SK-N-SH (cell line): ENCODE measurements around the gene PCNX1. TPM values are rescaled to one million over a fixed set of nuclear protein-coding genes. Genes with fewer than 3 reads are reported as not detected.
"Not testable (repeated sequence)": the region's sequence is repeated elsewhere in the genome, so short reads cannot be mapped to it uniquely, and the experiment has no call there.

Experiments
- CTCF ChIA-PET: fragments of 300-600, 350-600 bp; formaldehyde crosslinking; extraction: SDS; loops from one replicate; lab custom pipeline; 2021; lab: Yijun Ruan, JAX
- POLR2A ChIA-PET: fragments of 350-600 bp; sonication (Branson Sonifier 250); formaldehyde crosslinking; extraction: SDS; loops from one replicate; lab custom pipeline; 2020; ENCODE audit warnings: antibody characterized with exemption, inconsistent platforms; lab: Yijun Ruan, JAX
- DNase-seq: peaks from one replicate; pipeline ENCODE4 v3.0.0; 2012
- H2AFZ ChIP-seq: fragments of 200-600 bp; sonication (generic); 2 replicates; pipeline ENCODE4 v1.8.1; 2016; ENCODE audit warnings: antibody characterized with exemption, mild to moderate bottlenecking, low read depth
- H3F3A ChIP-seq: fragments of 200-600 bp; sonication (generic); replicated peaks from 2 replicates; pipeline ENCODE3; 2016; ENCODE audit warnings: antibody characterized with exemption, mild to moderate bottlenecking; ENCODE audit not compliant: insufficient read depth
- H3K27ac ChIP-seq, 2 experiments: fragments of 200-500 bp in 1 of 2; fragments of 200-600 bp in 1 of 2; sonication (Bioruptor generic) in 1 of 2; sonication (generic), shearing (Covaris generic) in 1 of 2; 2 replicates each; pipeline versions ENCODE4 v1.5.1 to v1.6.1; 2014 to 2016; ENCODE audit warnings: low read depth in 2 of 2, inconsistent platforms in 1 of 2, low read length in 1 of 2, mild to moderate bottlenecking in 1 of 2, mixed read lengths in 1 of 2
- H3K27me3 ChIP-seq: fragments of 200-600 bp; sonication (generic), shearing (Covaris generic); 2 replicates; pipeline ENCODE4 v1.6.1; 2016; ENCODE audit warnings: mixed run types; ENCODE audit not compliant: insufficient read depth
- H3K36me3 ChIP-seq, 2 experiments: fragments of 200-500 bp in 1 of 2; fragments of 200-600 bp in 1 of 2; sonication (Bioruptor generic) in 1 of 2; sonication (generic) in 1 of 2; replicated peaks in 1 of 2; 2 replicates each; pipeline versions ENCODE3 to v1.5.1; 2014 to 2016; ENCODE audit warnings: low read length in 1 of 2, mild to moderate bottlenecking in 1 of 2; ENCODE audit not compliant: insufficient read depth in 2 of 2, control insufficient read depth in 1 of 2
- H3K4me1 ChIP-seq, 2 experiments: fragments of 200-500 bp in 1 of 2; fragments of 200-600 bp in 1 of 2; sonication (Bioruptor generic) in 1 of 2; sonication (generic), shearing (Covaris generic) in 1 of 2; 2 replicates each; pipeline versions ENCODE4 v1.5.1 to v1.6.1; 2014 to 2016; ENCODE audit warnings: low read depth in 1 of 2, low read length in 1 of 2, mixed run types in 1 of 2; ENCODE audit not compliant: insufficient read depth in 2 of 2, control insufficient read depth in 1 of 2
- H3K4me2 ChIP-seq: fragments of 200-600 bp; sonication (generic), shearing (Covaris generic); 2 replicates; pipeline ENCODE4 v1.6.1; 2017; ENCODE audit warnings: mixed run types
- H3K4me3 ChIP-seq, 2 experiments: fragments of 200-500 bp in 1 of 2; fragments of 200-600 bp in 1 of 2; sonication (Bioruptor generic) in 1 of 2; sonication (generic), shearing (Covaris generic) in 1 of 2; 2 replicates each; pipeline versions ENCODE4 v1.5.1 to v1.8.1; 2014 to 2016; ENCODE audit warnings: low read depth in 2 of 2, inconsistent platforms in 1 of 2, low read length in 1 of 2, mild to moderate bottlenecking in 1 of 2, mixed read lengths in 1 of 2, moderate library complexity in 1 of 2
- H3K79me2 ChIP-seq: fragments of 200-600 bp; sonication (generic); 2 replicates; pipeline ENCODE4 v1.8.1; 2017; ENCODE audit warnings: mild to moderate bottlenecking; ENCODE audit not compliant: insufficient read depth
- H3K9ac ChIP-seq: fragments of 200-600 bp; sonication (generic); 2 replicates; pipeline ENCODE4 v1.6.1; 2017; ENCODE audit warnings: mixed run types
- H3K9me2 ChIP-seq: fragments of 200-600 bp; sonication (generic); 2 replicates; pipeline ENCODE4 v1.6.1; 2017; ENCODE audit warnings: mixed run types
- H3K9me3 ChIP-seq: fragments of 200-600 bp; sonication (generic); 2 replicates; pipeline ENCODE4 v1.6.1; 2017; ENCODE audit warnings: mixed run types, mild to moderate bottlenecking, moderate library complexity
- H4K20me1 ChIP-seq: fragments of 200-600 bp; sonication (generic); 2 replicates; pipeline ENCODE4 v1.6.1; 2017; ENCODE audit warnings: mild to moderate bottlenecking, mixed run types; ENCODE audit not compliant: insufficient read depth
- EP300 ChIP-seq, 2 experiments: IDR thresholded peaks; 2 replicates each; pipeline versions ENCODE4 v1.4.0 to v1.6.1; 2012; ENCODE audit warnings: borderline replicate concordance in 1 of 2, low read depth in 1 of 2, low read length in 1 of 2
- GATA2 ChIP-seq: sonication (generic); formaldehyde crosslinking; IDR thresholded peaks from 2 replicates; pipeline ENCODE4 v1.5.0; 2020; ENCODE audit warnings: mild to moderate bottlenecking, missing genetic modification reagents
- MEF2A ChIP-seq: IDR thresholded peaks from 2 replicates; pipeline ENCODE4 v1.4.0; 2012; ENCODE audit warnings: low read depth, borderline replicate concordance
- RAD21 ChIP-seq: IDR thresholded peaks from 2 replicates; pipeline ENCODE4 v1.6.1; 2012; ENCODE audit warnings: mild to moderate bottlenecking, low read length
- SIN3A ChIP-seq: IDR thresholded peaks from 2 replicates; pipeline ENCODE4 v1.6.1; 2012; ENCODE audit warnings: low read depth, mild to moderate bottlenecking, low read length, moderate library complexity, borderline replicate concordance
- TAF1 ChIP-seq: IDR thresholded peaks from 2 replicates; pipeline ENCODE4 v1.6.1; 2012; ENCODE audit warnings: low read depth, mild to moderate bottlenecking, low read length, moderate library complexity, borderline replicate concordance
- TCF12 ChIP-seq: IDR thresholded peaks from 2 replicates; pipeline ENCODE4 v1.4.0; 2012
- YY1 ChIP-seq: IDR thresholded peaks from 2 replicates; pipeline ENCODE4 v1.4.0; 2012; ENCODE audit warnings: low read depth, mild to moderate bottlenecking
- WGBS: methylation state at CpG from one replicate; pipeline ENCODE4 v1.1.6; 2017; ENCODE audit warnings: low lambda C conversion rate; 5-methylcytosine and 5-hydroxymethylcytosine counted together
- polyA plus RNA-seq, 3 experiments: library from polyadenylated mRNA; depleted of rRNA; stranded (reverse); fragments of >200 nt; gene quantifications; 2 replicates each; pipeline ENCODE4 v1.2.3, GENCODE V29; 2012
- TF ChIP-seq, protein P1 (sequence below): fragments of 150-350 bp; IDR thresholded peaks from 2 replicates; pipeline ENCODE4 v1.6.1; 2017; ENCODE audit warnings: antibody characterized with exemption, low read length, low read depth, borderline replicate concordance
- TF ChIP-seq, protein P2 (sequence below): IDR thresholded peaks from 2 replicates; pipeline ENCODE4 v1.6.1; 2012; ENCODE audit warnings: mild to moderate bottlenecking, low read depth, low read length, moderate library complexity
- TF ChIP-seq, protein P3 (sequence below): IDR thresholded peaks from 2 replicates; pipeline ENCODE4 v1.4.0; 2012; ENCODE audit warnings: low read depth

PCNX1 gene
- polyA plus RNA-seq, 1 of the 3 experiments (the other 2 are of a cell fraction) = 9.4 TPM

DNA sequence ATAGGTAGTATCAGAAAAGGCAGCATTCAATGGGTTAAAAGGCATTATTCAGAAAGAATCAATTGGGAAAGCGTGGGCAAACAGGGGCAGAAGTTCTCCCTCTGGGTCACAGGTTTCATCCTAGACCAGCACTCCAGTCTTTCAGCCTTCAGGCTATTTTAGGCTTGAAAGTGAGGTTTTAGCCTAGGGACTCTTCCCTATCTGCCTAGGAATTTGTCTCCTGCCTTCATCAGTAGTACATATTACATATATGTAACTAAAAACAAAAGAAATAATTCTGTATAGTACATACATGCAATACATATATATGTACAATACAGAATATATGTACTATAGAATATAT lies 34.6 kb upstream of the PCNX1 start:
- no peak overlapping the region for H3K9ac ChIP-seq
- H3K9me3 ChIP-seq = 0 out of 2 replicates have a peak, but pooled peaks cover 4% of the 10 kb centered on the region
- no peaks in the 10 kb centered on the region for H3K27me3 ChIP-seq
- no peak overlapping the region; the same call in 1 of the 2 replicates for H2AFZ ChIP-seq
- no peaks in the 10 kb centered on the region for H3K9me2 ChIP-seq
- POLR2A ChIA-PET = no interaction called here
- no peaks in the 10 kb centered on the region for H3K4me1 ChIP-seq
- no peaks in the 10 kb centered on the region for H4K20me1 ChIP-seq
- no peaks in the 10 kb centered on the region for H3K79me2 ChIP-seq
- 90% methylated on average over 1 of the region's 1 CpG for WGBS
- CTCF ChIA-PET = no interaction called here
- no peaks in the 10 kb centered on the region for H3K36me3 ChIP-seq
- no peak overlapping the region for H3K4me2 ChIP-seq
- no peak overlapping the region for H3K4me3 ChIP-seq
- H3F3A ChIP-seq = no peaks in the 10 kb centered on the region
- no peak overlapping the region for H3K27ac ChIP-seq
- TF ChIP-seq YY1 (no peak), TCF12 (no peak), RAD21 (no peak), MEF2A (no peak)
- TF ChIP-seq, protein P1, sequence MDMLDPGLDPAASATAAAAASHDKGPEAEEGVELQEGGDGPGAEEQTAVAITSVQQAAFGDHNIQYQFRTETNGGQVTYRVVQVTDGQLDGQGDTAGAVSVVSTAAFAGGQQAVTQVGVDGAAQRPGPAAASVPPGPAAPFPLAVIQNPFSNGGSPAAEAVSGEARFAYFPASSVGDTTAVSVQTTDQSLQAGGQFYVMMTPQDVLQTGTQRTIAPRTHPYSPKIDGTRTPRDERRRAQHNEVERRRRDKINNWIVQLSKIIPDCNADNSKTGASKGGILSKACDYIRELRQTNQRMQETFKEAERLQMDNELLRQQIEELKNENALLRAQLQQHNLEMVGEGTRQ = no peak
- DNase-seq = no peak

DNA sequence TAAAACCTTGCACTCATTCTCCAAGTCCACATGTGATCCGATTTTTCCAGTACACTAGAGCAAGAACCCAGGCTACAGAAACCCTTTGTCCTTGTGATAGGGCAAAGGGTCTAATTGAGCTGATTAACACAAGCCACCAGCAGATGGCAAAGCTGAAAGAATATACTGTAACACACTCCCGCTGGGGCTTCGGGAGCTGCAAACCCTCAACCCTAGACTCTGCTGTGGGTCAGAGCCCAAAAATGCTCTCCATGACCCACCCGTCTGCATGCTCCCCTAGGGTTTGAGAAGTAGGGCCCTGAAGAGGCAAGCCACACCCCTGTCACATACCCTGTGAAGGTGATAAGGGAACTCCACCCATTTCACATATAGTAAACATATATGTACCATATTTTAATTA lies 33.6 kb upstream of the PCNX1 start:
- POLR2A ChIA-PET = no interaction called here
- 58% methylated on average over 4 of the region's 4 CpGs for WGBS

DNA sequence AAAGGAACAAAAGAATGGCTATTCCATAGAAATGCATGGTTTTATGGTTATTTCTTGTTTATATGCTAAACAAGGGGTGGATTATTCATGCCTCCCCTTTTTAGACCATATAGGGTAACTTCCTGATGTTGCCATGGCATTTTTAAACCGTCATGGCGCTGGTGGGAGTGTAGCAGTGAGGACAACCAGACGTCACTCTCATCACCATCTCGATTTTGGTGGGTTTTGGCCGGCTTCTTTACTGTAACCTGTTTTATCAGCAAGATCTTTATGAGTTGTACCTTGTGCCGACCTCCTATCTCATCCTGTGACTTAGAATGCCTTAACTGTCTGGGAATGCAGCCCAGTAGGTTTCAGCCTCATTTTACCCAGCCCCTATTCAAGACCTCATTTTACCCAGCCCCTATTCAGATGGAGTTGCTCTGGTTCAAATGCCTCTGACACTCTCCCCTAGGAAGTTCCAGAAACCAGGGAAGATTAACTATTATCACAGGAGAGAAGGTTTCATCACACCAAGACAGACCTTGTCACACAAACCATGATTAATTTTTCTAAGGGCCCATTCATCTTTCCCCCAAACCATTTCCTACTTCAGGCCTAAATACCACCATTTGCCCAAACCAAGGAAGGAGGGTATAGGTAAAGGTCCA lies 31.3 kb upstream of the PCNX1 start:
- H3K27ac ChIP-seq, H3K4me2 ChIP-seq, H3K9ac ChIP-seq, H3K27me3 ChIP-seq, H4K20me1 ChIP-seq, H3K36me3 ChIP-seq, H2AFZ ChIP-seq, H3K9me2 ChIP-seq, H3K9me3 ChIP-seq, H3K79me2 ChIP-seq, DNase-seq, H3F3A ChIP-seq, POLR2A ChIA-PET, H3K4me3 ChIP-seq, H3K4me1 ChIP-seq: not testable (repeated sequence)
- WGBS = 46% methylated on average over 6 of the region's 6 CpGs
- CTCF ChIA-PET = interaction anchor here (1.0 kb wide), 1 partner anchor 30 kb away, joined by 4 read pairs; no protein-coding TSS in a partner anchor

More for the DNA sequence above, 33.6 kb upstream of the PCNX1 start:
- Histone ChIP-seq H3K9me2 (no peaks in the 10 kb centered on the region), H3K4me3 (no peak overlapping the region), H3K9me3 (no peaks in the 10 kb centered on the region), H4K20me1 (no peaks in the 10 kb centered on the region), H2AFZ (no peak overlapping the region), H3K36me3 (no peaks in the 10 kb centered on the region), H3F3A (no peaks in the 10 kb centered on the region), H3K4me2 (no peak overlapping the region), H3K27ac (no peak overlapping the region), H3K27me3 (no peaks in the 10 kb centered on the region), H3K9ac (no peak overlapping the region), H3K79me2 (no peaks in the 10 kb centered on the region), H3K4me1 (no peaks in the 10 kb centered on the region; a peak in 1 of 4 replicates)
- no peak for DNase-seq
- CTCF ChIA-PET = no interaction called here
- TF ChIP-seq EP300 (IDR thresholded peaks at IDR 0.05; ENCODE audit: borderline replicate concordance in 1 of 2, low read depth in 1 of 2, low read length in 1 of 2) (no peak), RAD21 (no peak), GATA2 (no peak), SIN3A (no peak), TAF1 (no peak)
- TF ChIP-seq, protein P2, sequence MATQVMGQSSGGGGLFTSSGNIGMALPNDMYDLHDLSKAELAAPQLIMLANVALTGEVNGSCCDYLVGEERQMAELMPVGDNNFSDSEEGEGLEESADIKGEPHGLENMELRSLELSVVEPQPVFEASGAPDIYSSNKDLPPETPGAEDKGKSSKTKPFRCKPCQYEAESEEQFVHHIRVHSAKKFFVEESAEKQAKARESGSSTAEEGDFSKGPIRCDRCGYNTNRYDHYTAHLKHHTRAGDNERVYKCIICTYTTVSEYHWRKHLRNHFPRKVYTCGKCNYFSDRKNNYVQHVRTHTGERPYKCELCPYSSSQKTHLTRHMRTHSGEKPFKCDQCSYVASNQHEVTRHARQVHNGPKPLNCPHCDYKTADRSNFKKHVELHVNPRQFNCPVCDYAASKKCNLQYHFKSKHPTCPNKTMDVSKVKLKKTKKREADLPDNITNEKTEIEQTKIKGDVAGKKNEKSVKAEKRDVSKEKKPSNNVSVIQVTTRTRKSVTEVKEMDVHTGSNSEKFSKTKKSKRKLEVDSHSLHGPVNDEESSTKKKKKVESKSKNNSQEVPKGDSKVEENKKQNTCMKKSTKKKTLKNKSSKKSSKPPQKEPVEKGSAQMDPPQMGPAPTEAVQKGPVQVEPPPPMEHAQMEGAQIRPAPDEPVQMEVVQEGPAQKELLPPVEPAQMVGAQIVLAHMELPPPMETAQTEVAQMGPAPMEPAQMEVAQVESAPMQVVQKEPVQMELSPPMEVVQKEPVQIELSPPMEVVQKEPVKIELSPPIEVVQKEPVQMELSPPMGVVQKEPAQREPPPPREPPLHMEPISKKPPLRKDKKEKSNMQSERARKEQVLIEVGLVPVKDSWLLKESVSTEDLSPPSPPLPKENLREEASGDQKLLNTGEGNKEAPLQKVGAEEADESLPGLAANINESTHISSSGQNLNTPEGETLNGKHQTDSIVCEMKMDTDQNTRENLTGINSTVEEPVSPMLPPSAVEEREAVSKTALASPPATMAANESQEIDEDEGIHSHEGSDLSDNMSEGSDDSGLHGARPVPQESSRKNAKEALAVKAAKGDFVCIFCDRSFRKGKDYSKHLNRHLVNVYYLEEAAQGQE = no peak
- TF ChIP-seq, protein P3, sequence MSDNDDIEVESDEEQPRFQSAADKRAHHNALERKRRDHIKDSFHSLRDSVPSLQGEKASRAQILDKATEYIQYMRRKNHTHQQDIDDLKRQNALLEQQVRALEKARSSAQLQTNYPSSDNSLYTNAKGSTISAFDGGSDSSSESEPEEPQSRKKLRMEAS = no peak
